OCI-LY1 (cell line): ENCODE data around the gene GOSR1.
"Not testable (repeated sequence)": the region's sequence is repeated elsewhere in the genome, so short reads cannot be mapped to it uniquely, and the experiment has no call there.

Source experiments
- EZH2 ChIP-seq: fragments of 200-600 bp; sonication (generic), shearing (Covaris generic); IDR thresholded peaks from 2 replicates; pipeline ENCODE4 v1.8.0; 2017; ENCODE audit warnings: borderline replicate concordance, mixed run types, mild to moderate bottlenecking, antibody characterized with exemption, low read length, moderate library complexity, mixed read lengths
- TF ChIP-seq, protein P1 (sequence below): fragments of 200-600 bp; sonication (generic), shearing (Covaris generic); IDR thresholded peaks from 2 replicates; pipeline ENCODE4 v1.5.1; 2017; ENCODE audit warnings: mild to moderate bottlenecking, antibody characterized with exemption, low read length, moderate library complexity, mixed read lengths

DNA sequence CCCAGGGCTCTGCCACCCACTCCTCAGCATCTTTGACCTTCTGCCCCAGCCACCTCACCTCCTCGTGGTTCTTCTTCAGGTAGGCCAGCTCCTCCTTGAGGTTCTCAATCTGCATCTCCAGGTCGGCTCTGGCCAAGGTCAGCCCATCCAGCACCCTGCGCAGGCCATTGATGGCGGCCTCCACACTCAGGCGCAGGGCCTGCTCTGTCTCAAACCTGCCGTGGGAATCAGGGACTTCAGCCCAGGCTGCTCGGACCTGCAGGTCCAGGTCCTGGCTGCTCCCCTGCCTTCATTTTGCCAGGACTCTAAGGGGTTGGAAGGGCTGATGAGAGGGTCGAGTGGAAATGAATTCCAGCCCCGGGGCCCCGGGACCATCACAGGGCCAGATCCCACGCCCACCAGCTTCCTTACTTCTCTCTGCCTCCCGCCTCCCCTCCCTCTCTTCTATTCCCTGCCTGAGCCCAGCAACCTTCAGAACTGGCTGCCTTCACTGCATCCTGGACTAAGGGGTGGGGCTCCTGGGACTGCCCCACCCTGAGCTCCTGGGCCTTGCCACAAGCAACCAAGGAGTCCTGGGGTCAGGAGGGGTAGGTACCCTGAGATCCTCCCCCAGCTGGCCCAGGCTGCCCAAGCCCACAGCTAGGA is 92.4 kb downstream of the GOSR1 start:
- TF ChIP-seq, protein P1, sequence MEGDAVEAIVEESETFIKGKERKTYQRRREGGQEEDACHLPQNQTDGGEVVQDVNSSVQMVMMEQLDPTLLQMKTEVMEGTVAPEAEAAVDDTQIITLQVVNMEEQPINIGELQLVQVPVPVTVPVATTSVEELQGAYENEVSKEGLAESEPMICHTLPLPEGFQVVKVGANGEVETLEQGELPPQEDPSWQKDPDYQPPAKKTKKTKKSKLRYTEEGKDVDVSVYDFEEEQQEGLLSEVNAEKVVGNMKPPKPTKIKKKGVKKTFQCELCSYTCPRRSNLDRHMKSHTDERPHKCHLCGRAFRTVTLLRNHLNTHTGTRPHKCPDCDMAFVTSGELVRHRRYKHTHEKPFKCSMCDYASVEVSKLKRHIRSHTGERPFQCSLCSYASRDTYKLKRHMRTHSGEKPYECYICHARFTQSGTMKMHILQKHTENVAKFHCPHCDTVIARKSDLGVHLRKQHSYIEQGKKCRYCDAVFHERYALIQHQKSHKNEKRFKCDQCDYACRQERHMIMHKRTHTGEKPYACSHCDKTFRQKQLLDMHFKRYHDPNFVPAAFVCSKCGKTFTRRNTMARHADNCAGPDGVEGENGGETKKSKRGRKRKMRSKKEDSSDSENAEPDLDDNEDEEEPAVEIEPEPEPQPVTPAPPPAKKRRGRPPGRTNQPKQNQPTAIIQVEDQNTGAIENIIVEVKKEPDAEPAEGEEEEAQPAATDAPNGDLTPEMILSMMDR = not testable (repeated sequence)
- TF ChIP-seq EZH2 = not testable (repeated sequence)
